ENCODE results near the gene MLXIP. TPM values are rescaled to one million over a fixed set of nuclear protein-coding genes. Genes with fewer than 3 reads are reported as not detected.

Gene MLXIP
- total and polyA plus RNA-seq, 2 of the 8 experiments (the other 6 are each of a cell fraction or from before 2014, with no cell fraction given): 5.5 to 40.5 TPM

GRCh38 chr12:122062832-122063693 lies 15.5 kb upstream of the MLXIP start:
- POLR2A ChIA-PET (ENCODE audit: partially characterized antibody): interaction anchor here (1.2 to 3.1 kb wide), 7 partner anchors 9 to 40 kb away, joined by 3 to 12 read pairs (median 7); no protein-coding TSS in a partner anchor
- Histone ChIP-seq H4K8ac (ENCODE audit: extremely low read depth, insufficient read depth, low read length) (no peak overlapping the region), H3K23me2 (ENCODE audit: low read depth, low read length) (no peaks in the 10 kb centered on the region), H3K14ac (ENCODE audit: insufficient read length) (no peak overlapping the region), H3K4me1 (replicated peaks in 1 of 4; ENCODE audit: control insufficient read depth in 3 of 4, insufficient read depth in 4 of 4, low read length in 3 of 4) (peaks cover 0 to 21% (median 10%) of the 10 kb centered on the region in 4 experiments; a peak in 6 of 7 replicates), H3K27ac (ENCODE audit: low read depth, low read length) (no peak overlapping the region), H2BK5ac (ENCODE audit: low read depth, low read length) (peak overlapping the region; percentile 44; the same call in 1 of the 2 replicates), H2BK15ac (ENCODE audit: low read length) (0 out of 2 replicates have a peak overlapping the region, but pooled peaks have one; percentile 50), H3K4me2 (ENCODE audit: insufficient read depth in 1 of 2, low read depth in 2 of 2, low read length in 2 of 2) (peak overlapping the region in 1 of 2 experiments; percentile 61; a peak in 1 of 4 replicates), H3K27me3 (replicated peaks in 1 of 4; ENCODE audit: control insufficient read depth in 3 of 4, extremely low read depth in 1 of 4, insufficient read depth in 3 of 4, low read length in 3 of 4) (no peaks in the 10 kb centered on the region), H4K91ac (replicated peaks; ENCODE audit: insufficient read length, low read length) (peak overlapping the region; percentile 11), H3K56ac (replicated peaks; ENCODE audit: insufficient read length, low read depth, low read length) (no peak overlapping the region), H3K36me3 (ENCODE audit: control insufficient read depth in 2 of 4, insufficient read depth in 4 of 4, low read length in 3 of 4) (peaks cover 2 to 17% (median 7%) of the 10 kb centered on the region in 4 experiments; a peak in 3 of 8 replicates), H3K79me2 (ENCODE audit: control insufficient read depth in 1 of 2, insufficient read depth in 2 of 2, low read length in 2 of 2) (no peaks in the 10 kb centered on the region), H2AFZ (ENCODE audit: low read length) (no peak overlapping the region), H4K20me1 (replicated peaks in 1 of 2; ENCODE audit: control insufficient read depth in 1 of 2, insufficient read depth in 2 of 2, low read length in 2 of 2) (no peaks in the 10 kb centered on the region), H3K9ac (replicated peaks in 1 of 4; ENCODE audit: extremely low read depth in 1 of 4, low read depth in 3 of 4, low read length in 3 of 4) (0 out of 7 replicates have a peak overlapping the region, but pooled peaks of 1 of the 4 experiments have one; percentile 38), H2BK20ac (ENCODE audit: low read length) (no peak overlapping the region), H4K5ac (ENCODE audit: insufficient read length, low read depth, low read length) (no peak overlapping the region), H3K18ac (ENCODE audit: extremely low read depth, low read length) (peak overlapping the region; percentile 60; the same call in 1 of the 2 replicates), H3K79me1 (ENCODE audit: low read depth, low read length) (0 out of 2 replicates have a peak, but pooled peaks cover 2% of the 10 kb centered on the region), H3K4ac (replicated peaks; ENCODE audit: insufficient read length, low read depth, low read length) (no peak overlapping the region), H3K4me3 (ENCODE audit: extremely low read depth in 1 of 4, insufficient read depth in 2 of 4, low read depth in 3 of 4, low read length in 4 of 4) (no peak overlapping the region), H2BK12ac (ENCODE audit: low read depth, low read length) (peak overlapping the region; percentile 71; the same call in 1 of the 2 replicates), H3K23ac (ENCODE audit: insufficient read length) (no peak overlapping the region), H2BK120ac (replicated peaks; ENCODE audit: low read depth, low read length) (no peak overlapping the region), H3K9me3 (ENCODE audit: insufficient read depth in 2 of 2, low read depth in 1 of 2, low read length in 1 of 2) (no peaks in the 10 kb centered on the region), H2AK5ac (ENCODE audit: low read depth, low read length) (no peak overlapping the region; the same call in 1 of the 2 replicates)
- 83% methylated on average over 19 of the region's 19 CpGs; no CpG with 5 or more reads in 1 of the 2 experiments for WGBS, 2 experiments (ENCODE audit: extremely low coverage in 1 of 2, insufficient coverage in 1 of 2, insufficient read length in 1 of 2, insufficient replicate concordance in 2 of 2, low coverage in 1 of 2, low lambda C conversion rate in 2 of 2, missing lambda C conversion rate in 1 of 2)
- FAIRE-seq (no peak), DNase-seq (ENCODE audit: low read depth in 1 of 2, low spot score in 2 of 2) (no peak)
- CTCF ChIA-PET (ENCODE audit: partially characterized antibody): interaction anchor here (0.8 to 20.6 kb wide), 20 partner anchors 9 to 146 kb away, joined by 3 to 379 read pairs (median 4); partner anchors contain the start of gene CFAP251
- no peak for TF ChIP-seq RBBP5 (IDR thresholded peaks at IDR 0.05; ENCODE audit: borderline replicate concordance, low read depth, low read length)
- peak; percentile 3 for TF ChIP-seq ASH2L (IDR thresholded peaks at IDR 0.05; ENCODE audit: low read length)
